CD1c-positive myeloid dendritic cell (primary cell): ENCODE measurements around the gene CMTM3.
"Not testable (repeated sequence)": the region's sequence is repeated elsewhere in the genome, so short reads cannot be mapped to it uniquely, and the experiment has no call there.

Experiments used
- DNase-seq: peaks from one replicate; pipeline ENCODE4 v3.0.0-alpha.2; 2016; ENCODE audit errors: extremely low spot score

Gene CMTM3

GRCh38 chr16:66631558-66631957, 27.1 kb downstream of the CMTM3 start:
- DNase-seq = not testable (repeated sequence)

- DNase-seq = no peak
Measured at GRCh38 chr16:66634527-66635196, 30.2 kb downstream of the CMTM3 start.

GRCh38 chr16:66635406-66635805, 30.9 kb downstream of the CMTM3 start:
- no peak for DNase-seq

DNA sequence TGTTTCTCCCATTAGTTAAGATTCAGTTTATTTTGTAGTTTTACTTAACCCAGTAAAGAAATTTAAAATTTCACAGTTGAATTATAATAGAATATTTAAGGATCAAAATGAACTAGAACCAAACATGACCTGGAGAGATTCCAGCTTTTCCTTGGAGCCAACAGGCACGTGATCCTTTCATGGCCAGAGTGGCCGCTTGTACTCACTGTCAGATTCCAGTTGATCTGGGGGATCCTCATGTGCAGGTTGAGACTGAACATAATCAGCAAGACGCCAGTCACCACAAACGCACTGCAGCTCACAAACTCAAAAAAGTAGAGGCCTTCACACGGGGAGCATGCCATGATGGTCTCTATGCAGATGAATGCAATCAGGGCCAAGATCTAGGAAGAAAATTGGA, 31.7 kb downstream of the CMTM3 start:
- no peak for DNase-seq

DNA sequence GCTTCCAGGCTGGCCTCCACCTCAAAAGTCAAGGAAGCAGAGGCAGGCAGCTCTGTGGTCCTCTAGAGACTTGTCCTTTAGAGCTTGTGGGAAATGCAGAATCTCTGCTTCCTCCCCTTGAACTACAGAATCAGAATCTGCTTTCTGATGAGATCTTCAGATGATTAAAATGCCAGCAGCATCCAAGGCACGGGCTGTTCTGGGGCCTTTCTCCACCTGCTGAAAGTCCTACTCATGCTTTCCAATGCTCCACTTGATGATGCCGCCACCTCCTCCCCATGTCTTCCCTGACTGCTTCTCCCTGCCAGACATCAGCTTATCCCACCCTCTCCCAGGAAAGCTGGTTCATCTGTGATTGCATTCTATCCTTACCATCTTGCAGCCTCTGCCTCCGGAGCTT, 33.3 kb downstream of the CMTM3 start:
- DNase-seq = no peak

DNA sequence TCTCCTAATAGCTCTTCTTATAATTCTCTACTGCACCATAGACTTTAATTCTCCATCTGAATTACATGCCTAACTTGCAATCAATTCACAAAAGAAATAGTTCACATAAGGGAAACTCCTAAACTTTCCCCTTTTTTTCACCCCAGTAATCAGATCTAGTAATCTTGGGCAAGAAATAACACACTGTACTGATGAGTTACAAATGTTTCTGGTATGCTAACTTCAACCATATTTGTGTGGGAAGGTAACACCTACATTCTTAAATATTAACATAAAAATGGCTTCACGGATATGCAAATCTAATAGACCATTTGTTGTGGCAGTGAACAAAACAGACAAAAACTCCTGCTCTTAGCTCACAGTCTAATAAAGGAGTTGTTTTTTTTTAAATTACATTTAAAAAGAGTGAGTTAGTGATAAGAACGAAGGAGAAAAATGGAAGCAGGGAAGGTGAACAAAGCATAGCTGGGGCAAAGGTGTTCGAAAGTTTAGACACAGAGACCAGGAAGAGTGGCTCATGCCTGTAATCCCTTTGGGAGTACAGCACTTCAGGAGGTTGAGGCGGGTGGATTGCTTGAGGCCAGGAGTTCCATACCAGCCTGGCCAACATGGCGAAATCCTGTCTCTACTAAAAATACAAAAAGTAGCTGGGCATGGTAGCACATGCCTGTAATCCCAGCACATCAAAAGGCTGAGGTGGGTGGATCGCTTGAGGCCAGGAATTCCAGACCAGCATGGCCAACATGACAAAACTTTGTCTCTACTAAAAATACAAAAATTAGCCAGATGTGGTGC, 34.8 kb downstream of the CMTM3 start:
- no peak for DNase-seq

- no peak for DNase-seq
Measured at GRCh38 chr16:66640724-66641314, 36.3 kb downstream of the CMTM3 start.

- no peak for DNase-seq
Measured at GRCh38 chr16:66641387-66641786, 36.9 kb downstream of the CMTM3 start.

- DNase-seq = no peak
Measured at GRCh38 chr16:66647866-66648265, 43.4 kb downstream of the CMTM3 start.

DNA sequence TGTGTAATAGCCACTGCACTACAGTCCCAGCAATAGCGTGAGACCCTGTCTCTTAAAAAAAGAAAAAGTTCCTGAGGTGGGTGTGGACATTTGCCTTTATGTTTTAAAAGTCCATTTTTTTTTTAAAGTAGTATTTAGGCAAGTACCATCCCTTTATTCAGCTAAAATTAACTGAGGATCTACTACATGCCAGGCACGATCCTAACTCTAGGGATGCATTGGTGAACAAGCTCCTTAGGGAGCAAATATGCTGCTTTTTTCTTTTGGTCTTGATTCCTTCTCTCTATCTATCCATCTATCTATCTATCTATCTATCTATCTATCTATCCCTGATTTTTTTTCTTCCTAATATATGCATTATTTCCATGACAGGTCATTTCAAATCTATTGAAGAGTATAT, 44.7 kb downstream of the CMTM3 start:
- no peak for DNase-seq

DNA sequence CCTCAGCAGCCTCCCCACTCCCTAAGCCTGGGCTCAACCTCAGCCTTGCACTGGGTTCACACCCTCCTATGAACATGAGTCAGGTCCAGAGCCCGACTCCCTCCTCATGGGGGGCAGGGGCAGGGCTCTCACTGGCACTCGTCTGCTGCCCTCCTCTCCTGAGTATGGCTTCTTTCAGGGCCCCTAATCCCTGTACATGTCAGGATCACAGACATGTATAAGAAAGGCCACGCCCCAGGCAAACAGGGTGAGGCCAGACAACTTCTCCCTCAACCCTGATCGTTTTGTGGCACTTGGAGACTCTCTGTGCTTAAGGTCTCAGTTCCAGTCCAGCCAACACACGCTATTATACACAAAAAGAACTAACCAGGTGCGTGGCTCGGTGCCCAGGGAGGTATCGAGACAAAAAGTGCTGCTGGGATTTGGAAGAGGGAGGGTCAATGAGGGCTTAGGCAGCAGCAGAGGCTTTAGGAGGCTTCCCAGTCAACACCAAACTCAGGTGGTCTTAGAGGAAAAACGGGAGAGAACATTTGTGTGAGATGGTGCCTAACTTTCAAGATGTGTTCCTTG, 45.2 kb downstream of the CMTM3 start:
- DNase-seq = no peak

DNA sequence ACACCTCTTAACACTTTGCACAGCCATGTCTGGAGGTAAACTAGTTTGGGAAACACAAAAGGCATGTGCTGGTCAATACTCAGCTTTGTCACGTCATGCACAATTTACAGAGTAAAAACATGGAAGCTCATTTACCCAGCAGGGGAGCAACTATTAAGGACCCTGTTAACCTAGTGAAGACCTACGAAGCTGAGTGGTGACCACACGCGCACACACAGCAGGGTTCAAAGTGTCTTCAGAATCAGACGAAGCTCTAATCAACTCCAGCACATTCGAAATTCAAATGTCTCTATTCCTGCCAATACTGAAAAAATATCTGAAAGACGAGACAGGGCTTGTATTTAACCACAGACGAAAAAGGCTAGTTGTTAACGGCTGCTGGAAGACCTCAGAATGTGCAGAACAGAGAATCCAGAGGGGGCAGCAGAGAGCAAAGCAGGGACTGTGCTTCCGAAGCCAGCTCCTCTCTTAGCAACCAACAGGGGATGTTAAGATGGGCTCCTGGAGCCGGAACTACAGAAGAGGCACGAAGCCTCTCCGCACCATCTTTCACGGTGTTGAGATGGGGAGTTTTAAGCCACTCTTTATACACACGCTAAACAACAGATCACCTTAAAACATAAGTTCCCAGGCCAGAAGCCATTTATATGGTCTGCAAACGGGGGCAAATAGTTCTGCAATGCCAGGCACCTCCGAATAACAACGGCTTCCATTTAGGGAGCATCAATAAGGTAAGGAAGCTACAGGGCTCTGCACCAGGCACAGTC, 46.4 kb downstream of the CMTM3 start:
- DNase-seq = peak; percentile 83

DNA sequence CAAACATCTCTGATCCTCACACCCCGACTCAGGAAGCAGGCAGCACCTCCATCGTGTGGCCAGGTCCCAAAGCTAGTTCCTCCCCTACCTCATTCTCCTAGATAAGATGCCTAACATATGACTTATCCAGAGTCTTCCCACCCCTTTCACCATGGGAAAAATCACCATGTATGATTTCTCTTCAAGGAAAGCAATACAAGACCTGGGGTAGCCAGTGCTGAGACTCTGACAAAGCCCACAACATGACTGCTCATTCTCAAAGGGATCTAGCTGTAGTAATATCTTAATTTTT, 46.9 kb downstream of the CMTM3 start:
- no peak for DNase-seq

- DNase-seq = peak; percentile 38
Measured at GRCh38 chr16:66651965-66652364, 47.5 kb downstream of the CMTM3 start.

DNA sequence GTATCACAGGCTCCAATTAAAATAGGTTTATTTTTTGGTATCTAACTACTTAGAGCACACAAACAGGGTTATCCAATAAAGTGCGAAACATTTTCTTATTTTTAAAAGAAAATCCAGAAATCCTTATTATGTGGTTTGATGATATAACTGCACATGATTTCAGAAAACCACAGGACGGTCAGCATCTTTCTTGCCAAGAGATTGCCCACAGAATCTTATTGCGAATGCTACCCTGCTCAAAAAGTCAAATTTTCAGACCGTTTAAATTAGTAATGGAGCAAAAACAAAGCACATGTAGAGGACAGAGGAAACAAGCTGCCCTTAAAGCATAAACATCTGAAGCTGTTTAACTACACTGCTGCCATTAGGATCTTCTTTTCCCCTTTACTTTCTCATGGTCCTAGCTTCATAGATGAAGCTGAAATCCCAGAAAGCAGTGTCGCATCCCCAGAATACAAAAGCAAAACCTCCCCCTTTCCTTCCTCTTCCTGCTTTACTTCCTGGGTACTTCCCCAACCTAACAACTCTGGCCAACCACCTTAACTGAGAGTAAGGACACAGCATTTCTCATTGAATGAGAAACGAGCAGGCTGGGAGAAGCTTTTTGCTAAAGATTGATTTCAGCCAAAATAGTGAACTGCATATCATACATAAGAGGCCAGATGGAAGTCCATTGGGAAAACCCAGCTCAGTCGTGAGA, 48.3 kb downstream of the CMTM3 start:
- DNase-seq = no peak

GRCh38 chr16:66653581-66654350, 49.3 kb downstream of the CMTM3 start:
- DNase-seq = no peak

DNA sequence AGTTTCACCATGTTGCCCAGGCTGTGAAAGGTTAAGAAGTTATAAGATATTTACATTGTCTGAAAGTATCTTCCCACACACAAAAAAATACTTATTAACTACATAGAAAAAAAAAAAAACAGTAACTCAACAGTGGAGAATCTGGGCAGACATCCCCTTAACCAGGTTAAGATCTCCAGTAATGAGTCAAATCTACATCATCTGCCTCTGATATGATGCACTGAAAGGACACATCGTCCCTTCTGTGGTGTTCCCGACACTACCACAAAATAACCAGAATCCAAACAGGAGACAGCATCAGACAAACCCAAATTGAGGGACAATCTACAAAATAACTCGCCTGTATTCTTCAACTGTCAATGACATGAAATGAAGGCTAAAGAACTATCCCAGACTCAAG, 52.0 kb downstream of the CMTM3 start:
- DNase-seq = no peak

DNA sequence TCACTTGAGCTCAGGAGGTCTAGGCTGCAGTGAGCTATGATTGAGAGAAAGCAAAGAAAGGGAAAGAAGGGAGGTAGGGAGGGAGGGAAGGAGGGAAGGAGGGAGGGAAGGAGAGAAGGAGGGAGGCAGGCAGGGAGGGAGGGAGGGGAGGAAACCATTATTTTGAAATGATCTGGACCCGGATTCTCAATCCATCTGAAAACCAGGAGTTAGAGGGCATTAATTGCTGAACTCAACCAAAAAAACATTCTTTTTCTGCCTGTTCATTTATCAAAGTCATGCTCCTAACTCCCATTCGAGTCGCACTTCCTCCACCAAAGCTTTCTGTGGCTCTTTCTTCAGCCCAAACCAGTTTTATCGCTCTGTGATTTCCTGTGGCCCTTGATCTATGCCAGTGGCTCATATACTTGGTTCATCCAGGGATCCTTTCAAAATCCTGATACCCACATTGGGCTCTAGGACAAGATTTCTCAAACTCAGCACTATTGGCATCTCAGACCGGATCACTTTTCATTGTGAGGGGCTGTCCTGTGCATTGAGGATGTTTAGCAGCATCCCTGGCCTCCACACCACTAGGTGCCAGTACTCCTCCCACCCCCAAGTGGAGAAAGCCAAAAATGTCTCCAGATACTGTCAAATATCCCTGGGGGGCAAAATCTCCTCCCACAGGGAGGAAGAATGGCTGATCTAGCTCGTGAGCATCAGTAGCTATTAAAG, 53.8 kb downstream of the CMTM3 start:
- no peak for DNase-seq

DNA sequence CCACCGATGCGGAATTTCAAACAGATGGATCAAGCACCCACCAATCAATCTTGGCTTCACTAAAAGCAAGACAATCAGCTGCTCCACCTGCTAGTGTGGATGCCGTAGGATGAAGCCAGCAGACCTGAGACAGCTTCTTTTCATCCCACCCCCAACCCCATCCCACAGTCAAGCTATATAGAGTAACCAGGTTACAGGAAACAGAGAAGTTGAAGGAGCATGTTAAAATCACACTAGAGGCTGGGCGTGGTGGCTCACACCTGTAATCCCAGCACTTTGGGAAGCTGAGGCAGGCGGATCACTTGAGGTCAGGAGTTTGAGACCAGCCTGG, 54.3 kb downstream of the CMTM3 start:
- DNase-seq = no peak
